GM18870 (cell line): ENCODE results near the gene BANK1.

Experiments
- ATAC-seq: cut with Tn5 transposase; IDR thresholded peaks from one replicate; pipeline ENCODE4 v1.9.1; 2021; ENCODE audit warnings: moderate library complexity; ENCODE audit not compliant: unreplicated experiment

Gene BANK1

DNA sequence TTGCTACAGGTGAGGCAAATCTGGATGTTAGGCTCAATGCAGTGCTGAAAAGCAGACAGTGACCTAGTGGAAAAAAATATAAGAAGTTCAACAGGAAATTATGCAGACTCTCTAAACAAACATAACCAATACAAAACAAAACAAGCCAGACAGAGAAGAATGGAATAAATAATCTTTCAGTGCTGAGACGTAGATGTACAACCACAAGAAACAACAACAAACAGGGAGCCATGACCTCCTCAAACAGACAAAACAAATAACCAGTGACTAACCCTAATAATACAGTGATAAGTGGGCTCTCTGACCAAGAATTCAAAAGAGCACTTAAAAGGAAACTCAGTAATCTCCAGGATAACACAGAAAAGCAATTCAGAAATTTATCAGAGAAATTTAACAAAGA, 315.5 kb downstream of the BANK1 start:
- no peak for ATAC-seq

DNA sequence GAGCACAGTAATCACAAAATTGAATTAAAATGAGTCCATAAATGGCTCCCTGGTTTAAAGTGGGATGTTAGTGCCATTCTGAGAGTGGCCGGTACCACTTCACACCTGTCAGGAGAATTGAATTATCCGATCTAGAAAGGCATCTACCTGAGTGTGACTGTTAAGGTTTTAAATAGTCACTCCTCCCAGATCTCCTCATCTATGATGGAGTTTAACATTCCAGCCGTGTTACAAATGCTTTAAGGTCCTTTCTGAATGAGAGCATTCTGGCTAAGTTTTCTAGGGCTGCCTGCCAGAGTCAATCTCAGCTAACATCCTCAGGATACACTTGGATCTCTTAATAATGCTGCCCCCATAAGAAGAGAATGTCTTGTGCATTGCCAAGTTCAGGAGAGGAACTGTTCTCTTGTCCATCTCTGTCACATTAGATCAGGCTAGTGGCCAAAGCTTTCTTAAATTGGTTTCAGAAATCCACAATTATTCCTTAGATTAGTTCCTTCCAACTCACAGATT, 323.6 kb downstream of the BANK1 start:
- no peak for ATAC-seq

DNA sequence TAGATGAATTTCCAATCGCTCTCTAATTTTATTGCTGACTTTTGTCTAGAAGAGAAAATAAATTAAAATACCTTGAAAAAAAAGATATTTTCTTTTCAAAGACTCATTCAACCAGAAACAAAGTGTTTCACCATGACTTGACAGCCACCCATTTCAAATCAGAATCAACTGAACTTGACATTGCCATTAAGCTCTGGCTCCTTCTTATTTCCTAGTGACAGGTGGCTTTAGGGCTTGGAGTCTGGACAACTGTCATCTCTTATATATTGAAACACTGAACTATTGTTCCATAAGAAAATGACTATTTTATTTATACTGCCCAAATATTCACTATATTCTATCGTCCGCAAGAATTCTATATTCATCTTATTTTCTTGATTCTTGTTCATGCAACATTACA, 325.6 kb downstream of the BANK1 start:
- no peak for ATAC-seq

DNA sequence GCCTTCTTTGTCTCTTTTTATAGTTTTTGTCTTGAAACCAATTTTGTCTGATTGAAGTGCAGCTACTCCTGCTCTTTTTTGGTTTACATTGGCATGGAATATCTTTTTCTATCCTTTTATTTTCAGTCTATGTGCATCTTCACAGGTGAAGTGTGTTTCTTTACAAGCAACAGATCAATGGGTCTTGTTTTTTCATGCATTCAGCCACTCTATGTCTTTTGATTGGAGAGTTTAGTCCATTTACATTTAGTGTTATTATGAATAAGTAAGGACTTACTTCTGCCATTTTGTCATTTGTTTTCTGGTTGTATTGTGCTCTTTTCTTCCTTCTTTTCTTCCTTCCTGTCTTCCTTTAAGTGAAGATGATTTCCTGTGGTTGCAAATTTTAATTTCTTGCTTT, 330.3 kb downstream of the BANK1 start:
- ATAC-seq = no peak
